Measurements from ENCODE around the gene SLC7A1.

SLC7A1 gene

GRCh38 chr13:29513002-29513980 is 82.2 kb downstream of the SLC7A1 start:
- Histone ChIP-seq H3K36me3 (ENCODE audit: control insufficient read depth, insufficient read depth, low read length) (peaks cover 11% of the 10 kb centered on the region), H3K9me3 (ENCODE audit: control insufficient read depth, low read length) (no peaks in the 10 kb centered on the region), H3K4me1 (ENCODE audit: control insufficient read depth, insufficient read depth, low read length) (no peaks in the 10 kb centered on the region), H3K27ac (ENCODE audit: insufficient read depth, low read depth, low read length, poor library complexity, severe bottlenecking) (no peak overlapping the region), H3K27me3 (ENCODE audit: control insufficient read depth, insufficient read depth, low read length, poor library complexity, severe bottlenecking) (no peaks in the 10 kb centered on the region), H3K4me3 (ENCODE audit: insufficient read depth, low read depth, low read length) (no peak overlapping the region)
- WGBS, 2 experiments = 94 to 95% methylated on average over 24 of the region's 24 CpGs

GRCh38 chr13:29511980-29512379 is 83.5 kb downstream of the SLC7A1 start:
- Histone ChIP-seq H3K4me1 (ENCODE audit: control insufficient read depth, insufficient read depth, low read length) (peaks cover 6% of the 10 kb centered on the region), H3K4me3 (ENCODE audit: insufficient read depth, low read depth, low read length) (no peak overlapping the region), H3K9me3 (ENCODE audit: control insufficient read depth, low read length) (no peaks in the 10 kb centered on the region), H3K27ac (ENCODE audit: insufficient read depth, low read depth, low read length, poor library complexity, severe bottlenecking) (no peak overlapping the region), H3K36me3 (ENCODE audit: control insufficient read depth, insufficient read depth, low read length) (peaks cover 3% of the 10 kb centered on the region), H3K27me3 (ENCODE audit: control insufficient read depth, insufficient read depth, low read length, poor library complexity, severe bottlenecking) (no peaks in the 10 kb centered on the region)
- WGBS, 2 experiments = 95 to 97% methylated on average over 8 of the region's 8 CpGs

GRCh38 chr13:29511106-29511796 is 84.2 kb downstream of the SLC7A1 start:
- no peak overlapping the region for H3K27ac ChIP-seq (ENCODE audit: insufficient read depth, low read depth, low read length, poor library complexity, severe bottlenecking)
- H3K27me3 ChIP-seq (ENCODE audit: control insufficient read depth, insufficient read depth, low read length, poor library complexity, severe bottlenecking) = no peaks in the 10 kb centered on the region
- no peaks in the 10 kb centered on the region for H3K9me3 ChIP-seq (ENCODE audit: control insufficient read depth, low read length)
- peaks cover 6% of the 10 kb centered on the region for H3K4me1 ChIP-seq (ENCODE audit: control insufficient read depth, insufficient read depth, low read length)
- 97% methylated on average over 12 of the region's 12 CpGs for WGBS, 2 experiments
- H3K4me3 ChIP-seq (ENCODE audit: insufficient read depth, low read depth, low read length) = no peak overlapping the region
- peaks cover 3% of the 10 kb centered on the region for H3K36me3 ChIP-seq (ENCODE audit: control insufficient read depth, insufficient read depth, low read length)

- Histone ChIP-seq H3K27me3 (ENCODE audit: control insufficient read depth, insufficient read depth, low read length, poor library complexity, severe bottlenecking) (no peaks in the 10 kb centered on the region), H3K9me3 (ENCODE audit: control insufficient read depth, low read length) (no peaks in the 10 kb centered on the region), H3K4me1 (ENCODE audit: control insufficient read depth, insufficient read depth, low read length) (peaks cover 8% of the 10 kb centered on the region), H3K27ac (ENCODE audit: insufficient read depth, low read depth, low read length, poor library complexity, severe bottlenecking) (no peak overlapping the region), H3K4me3 (ENCODE audit: insufficient read depth, low read depth, low read length) (no peak overlapping the region), H3K36me3 (ENCODE audit: control insufficient read depth, insufficient read depth, low read length) (peaks cover 3% of the 10 kb centered on the region)
- 94 to 95% methylated on average over 10 of the region's 10 CpGs for WGBS, 2 experiments
These were observed 84.8 kb downstream of the SLC7A1 start for GRCh38 chr13:29510651-29511084.

GRCh38 chr13:29509999-29510589 is 85.4 kb downstream of the SLC7A1 start:
- 93 to 96% methylated on average over 14 of the region's 14 CpGs for WGBS, 2 experiments
- H3K4me1 ChIP-seq (ENCODE audit: control insufficient read depth, insufficient read depth, low read length) = peaks cover 9% of the 10 kb centered on the region
- no peaks in the 10 kb centered on the region for H3K27me3 ChIP-seq (ENCODE audit: control insufficient read depth, insufficient read depth, low read length, poor library complexity, severe bottlenecking)
- H3K9me3 ChIP-seq (ENCODE audit: control insufficient read depth, low read length) = no peaks in the 10 kb centered on the region
- H3K36me3 ChIP-seq (ENCODE audit: control insufficient read depth, insufficient read depth, low read length) = no peaks in the 10 kb centered on the region
- H3K4me3 ChIP-seq (ENCODE audit: insufficient read depth, low read depth, low read length) = no peak overlapping the region
- H3K27ac ChIP-seq (ENCODE audit: insufficient read depth, low read depth, low read length, poor library complexity, severe bottlenecking) = no peak overlapping the region

- Histone ChIP-seq H3K27ac (ENCODE audit: insufficient read depth, low read depth, low read length, poor library complexity, severe bottlenecking) (no peak overlapping the region), H3K4me1 (ENCODE audit: control insufficient read depth, insufficient read depth, low read length) (peaks cover 9% of the 10 kb centered on the region), H3K4me3 (ENCODE audit: insufficient read depth, low read depth, low read length) (no peak overlapping the region), H3K9me3 (ENCODE audit: control insufficient read depth, low read length) (no peaks in the 10 kb centered on the region), H3K27me3 (ENCODE audit: control insufficient read depth, insufficient read depth, low read length, poor library complexity, severe bottlenecking) (no peaks in the 10 kb centered on the region), H3K36me3 (ENCODE audit: control insufficient read depth, insufficient read depth, low read length) (no peaks in the 10 kb centered on the region)
- 80 to 83% methylated on average over 4 of the region's 4 CpGs for WGBS, 2 experiments
These were observed 86.6 kb downstream of the SLC7A1 start for GRCh38 chr13:29508876-29509252.

- H3K27me3 ChIP-seq (ENCODE audit: control insufficient read depth, insufficient read depth, low read length, poor library complexity, severe bottlenecking) = no peaks in the 10 kb centered on the region
- H3K36me3 ChIP-seq (ENCODE audit: control insufficient read depth, insufficient read depth, low read length) = no peaks in the 10 kb centered on the region
- H3K4me1 ChIP-seq (ENCODE audit: control insufficient read depth, insufficient read depth, low read length) = peaks cover 9% of the 10 kb centered on the region
- 61% methylated on average over 16 of the region's 16 CpGs for WGBS, 2 experiments
- no peaks in the 10 kb centered on the region for H3K9me3 ChIP-seq (ENCODE audit: control insufficient read depth, low read length)
- H3K4me3 ChIP-seq (ENCODE audit: insufficient read depth, low read depth, low read length) = no peak overlapping the region
- H3K27ac ChIP-seq (ENCODE audit: insufficient read depth, low read depth, low read length, poor library complexity, severe bottlenecking) = no peak overlapping the region
These were observed 87.2 kb downstream of the SLC7A1 start for GRCh38 chr13:29508130-29508875.

- Histone ChIP-seq H3K27ac (ENCODE audit: insufficient read depth, low read depth, low read length, poor library complexity, severe bottlenecking) (no peak overlapping the region), H3K4me3 (ENCODE audit: insufficient read depth, low read depth, low read length) (no peak overlapping the region), H3K9me3 (ENCODE audit: control insufficient read depth, low read length) (no peaks in the 10 kb centered on the region), H3K4me1 (ENCODE audit: control insufficient read depth, insufficient read depth, low read length) (peaks cover 9% of the 10 kb centered on the region), H3K36me3 (ENCODE audit: control insufficient read depth, insufficient read depth, low read length) (no peaks in the 10 kb centered on the region), H3K27me3 (ENCODE audit: control insufficient read depth, insufficient read depth, low read length, poor library complexity, severe bottlenecking) (no peaks in the 10 kb centered on the region)
- 86 to 87% methylated on average over 14 of the region's 14 CpGs for WGBS, 2 experiments
These were observed 88.1 kb downstream of the SLC7A1 start for GRCh38 chr13:29507356-29507755.

GRCh38 chr13:29505950-29506349 is 89.5 kb downstream of the SLC7A1 start:
- Histone ChIP-seq H3K4me1 (ENCODE audit: control insufficient read depth, insufficient read depth, low read length) (peaks cover 9% of the 10 kb centered on the region), H3K9me3 (ENCODE audit: control insufficient read depth, low read length) (no peaks in the 10 kb centered on the region), H3K36me3 (ENCODE audit: control insufficient read depth, insufficient read depth, low read length) (no peaks in the 10 kb centered on the region), H3K4me3 (ENCODE audit: insufficient read depth, low read depth, low read length) (no peak overlapping the region), H3K27ac (ENCODE audit: insufficient read depth, low read depth, low read length, poor library complexity, severe bottlenecking) (no peak overlapping the region), H3K27me3 (ENCODE audit: control insufficient read depth, insufficient read depth, low read length, poor library complexity, severe bottlenecking) (no peaks in the 10 kb centered on the region)
- WGBS, 2 experiments = 92% methylated on average over 10 of the region's 10 CpGs
